MM.1S (cell line): ENCODE measurements around the gene FBXL7.

Experiments
- DNase-seq: peaks from one replicate; pipeline ENCODE4 v3.0.0-alpha.2; 2015
- H2AFZ ChIP-seq: fragments of 300-600 bp; sonication (generic); 2 replicates; pipeline ENCODE4 v1.6.0; 2016; ENCODE audit warnings: antibody characterized with exemption, low read length
- H3F3A ChIP-seq: fragments of 300-600 bp; sonication (generic); 2 replicates; pipeline ENCODE4 v1.6.1; 2016; ENCODE audit warnings: mild to moderate bottlenecking, antibody characterized with exemption, low read length, moderate library complexity, mixed read lengths; ENCODE audit not compliant: insufficient read depth
- H3K27ac ChIP-seq: fragments of 300-600 bp; sonication (generic); 2 replicates; pipeline ENCODE4 v1.5.1; 2016; ENCODE audit warnings: mild to moderate bottlenecking, low read length
- H3K27me3 ChIP-seq: fragments of 300-600 bp; sonication (generic); replicated peaks from 2 replicates; pipeline ENCODE4 v1.6.0; 2016; ENCODE audit warnings: low read length; ENCODE audit not compliant: insufficient read depth
- H3K36me3 ChIP-seq: fragments of 300-600 bp; sonication (generic); replicated peaks from 2 replicates; pipeline ENCODE4 v1.6.1; 2016; ENCODE audit warnings: mild to moderate bottlenecking, low read length, mixed read lengths; ENCODE audit not compliant: insufficient read depth
- H3K4me1 ChIP-seq: fragments of 300-600 bp; sonication (generic); 2 replicates; pipeline ENCODE4 v1.6.1; 2016; ENCODE audit warnings: low read length, mixed read lengths
- H3K4me2 ChIP-seq: fragments of 300-600 bp; sonication (generic); 2 replicates; pipeline ENCODE4 v1.6.0; 2016; ENCODE audit warnings: low read depth, low read length
- H3K4me3 ChIP-seq: fragments of 300-600 bp; sonication (generic); 2 replicates; pipeline ENCODE4 v1.5.1; 2016; ENCODE audit warnings: low read length, mixed read lengths
- H3K79me2 ChIP-seq: fragments of 300-600 bp; sonication (generic); 2 replicates; pipeline ENCODE4 v1.6.1; 2016; ENCODE audit warnings: mixed run types, low read length, mixed read lengths
- H3K9ac ChIP-seq: fragments of 300-600 bp; sonication (generic); 2 replicates; pipeline ENCODE4 v1.6.1; 2016; ENCODE audit warnings: low read length, mixed read lengths
- H3K9me2 ChIP-seq: fragments of 300-600 bp; sonication (generic); replicated peaks from 2 replicates; pipeline ENCODE4 v1.6.1; 2016; ENCODE audit warnings: mild to moderate bottlenecking, low read length, mixed read lengths; ENCODE audit not compliant: insufficient read depth
- H3K9me3 ChIP-seq: fragments of 300-600 bp; sonication (generic); replicated peaks from 2 replicates; pipeline ENCODE4 v1.6.1; 2016; ENCODE audit warnings: mild to moderate bottlenecking, low read length, mixed read lengths; ENCODE audit not compliant: insufficient read depth
- H4K20me1 ChIP-seq: fragments of 300-600 bp; sonication (generic); 2 replicates; pipeline ENCODE4 v1.6.1; 2016; ENCODE audit warnings: mild to moderate bottlenecking, low read length, moderate library complexity, mixed read lengths; ENCODE audit not compliant: insufficient read depth
- EZH2 ChIP-seq: fragments of 300-600 bp; sonication (generic); optimal IDR thresholded peaks from 2 replicates; pipeline ENCODE3; 2017; ENCODE audit warnings: low read depth, mild to moderate bottlenecking, antibody characterized with exemption, low read length, mixed read lengths
- EZH2phosphoT487 ChIP-seq: fragments of 300-600 bp; sonication (generic); IDR thresholded peaks from 2 replicates; pipeline ENCODE4 v1.6.1; 2018; ENCODE audit warnings: antibody characterized with exemption, low read length
- TF ChIP-seq, protein P1 (sequence below): fragments of 300-600 bp; sonication (generic); IDR thresholded peaks from 2 replicates; pipeline ENCODE4 v1.5.1; 2016; ENCODE audit warnings: antibody characterized with exemption, low read length, mixed read lengths

FBXL7 gene

DNA sequence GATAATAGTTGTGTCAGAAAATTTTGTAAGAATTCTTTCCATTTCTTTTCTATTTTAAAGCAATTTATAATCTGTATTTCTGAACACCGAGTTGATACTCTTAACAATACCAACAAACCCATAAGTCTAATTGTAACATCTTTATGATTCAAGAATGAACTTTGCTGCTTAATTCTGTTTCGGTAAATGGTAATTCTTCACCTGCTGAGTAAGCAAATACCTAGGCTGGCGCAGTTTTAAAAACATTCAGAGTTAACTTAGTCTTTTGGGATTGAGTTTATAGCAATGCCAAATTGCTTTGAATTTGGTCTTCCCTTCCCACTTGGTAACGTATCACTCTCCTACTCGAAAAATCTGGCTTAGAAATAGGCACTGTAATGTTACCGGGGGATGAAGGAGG is 456.6 kb downstream of the FBXL7 start:
- no peaks in the 10 kb centered on the region for H3K9me3 ChIP-seq
- H3K4me1 ChIP-seq: no peaks in the 10 kb centered on the region
- no peak overlapping the region for H3K4me2 ChIP-seq
- H3K36me3 ChIP-seq: no peaks in the 10 kb centered on the region
- H3F3A ChIP-seq: no peaks in the 10 kb centered on the region
- no peak for TF ChIP-seq EZH2phosphoT487
- TF ChIP-seq, protein P1, sequence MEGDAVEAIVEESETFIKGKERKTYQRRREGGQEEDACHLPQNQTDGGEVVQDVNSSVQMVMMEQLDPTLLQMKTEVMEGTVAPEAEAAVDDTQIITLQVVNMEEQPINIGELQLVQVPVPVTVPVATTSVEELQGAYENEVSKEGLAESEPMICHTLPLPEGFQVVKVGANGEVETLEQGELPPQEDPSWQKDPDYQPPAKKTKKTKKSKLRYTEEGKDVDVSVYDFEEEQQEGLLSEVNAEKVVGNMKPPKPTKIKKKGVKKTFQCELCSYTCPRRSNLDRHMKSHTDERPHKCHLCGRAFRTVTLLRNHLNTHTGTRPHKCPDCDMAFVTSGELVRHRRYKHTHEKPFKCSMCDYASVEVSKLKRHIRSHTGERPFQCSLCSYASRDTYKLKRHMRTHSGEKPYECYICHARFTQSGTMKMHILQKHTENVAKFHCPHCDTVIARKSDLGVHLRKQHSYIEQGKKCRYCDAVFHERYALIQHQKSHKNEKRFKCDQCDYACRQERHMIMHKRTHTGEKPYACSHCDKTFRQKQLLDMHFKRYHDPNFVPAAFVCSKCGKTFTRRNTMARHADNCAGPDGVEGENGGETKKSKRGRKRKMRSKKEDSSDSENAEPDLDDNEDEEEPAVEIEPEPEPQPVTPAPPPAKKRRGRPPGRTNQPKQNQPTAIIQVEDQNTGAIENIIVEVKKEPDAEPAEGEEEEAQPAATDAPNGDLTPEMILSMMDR: no peak
- no peak for TF ChIP-seq EZH2
- no peaks in the 10 kb centered on the region for H4K20me1 ChIP-seq
- no peak overlapping the region for H3K9ac ChIP-seq
- no peak overlapping the region for H2AFZ ChIP-seq
- H3K27ac ChIP-seq: no peak overlapping the region
- H3K4me3 ChIP-seq: no peak overlapping the region
- no peak for DNase-seq
- no peaks in the 10 kb centered on the region for H3K9me2 ChIP-seq
- no peaks in the 10 kb centered on the region for H3K27me3 ChIP-seq
- H3K79me2 ChIP-seq: no peaks in the 10 kb centered on the region

DNA sequence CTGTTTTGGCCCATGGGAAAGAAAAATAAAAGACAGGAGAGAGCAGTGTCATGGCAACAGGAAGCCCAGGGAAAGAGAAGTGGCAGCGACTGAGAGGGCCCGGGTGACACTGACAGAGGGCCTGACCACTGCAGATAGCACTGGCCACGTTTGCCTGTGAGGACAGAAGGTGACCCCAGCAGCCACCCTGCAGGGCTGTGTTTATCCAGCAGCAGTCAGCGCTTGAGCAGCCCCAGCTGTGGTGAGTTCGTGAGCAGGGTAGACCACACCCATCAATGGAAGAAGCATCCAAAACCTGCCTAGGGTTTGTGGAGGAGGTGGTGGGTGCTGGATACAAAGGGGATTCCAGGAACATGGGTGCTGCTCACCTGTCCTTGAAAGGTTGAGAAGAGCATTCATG is 457.1 kb downstream of the FBXL7 start:
- no peaks in the 10 kb centered on the region for H3K9me2 ChIP-seq
- H2AFZ ChIP-seq: no peak overlapping the region
- H3K27me3 ChIP-seq: no peaks in the 10 kb centered on the region
- no peak overlapping the region for H3K4me3 ChIP-seq
- no peaks in the 10 kb centered on the region for H3K9me3 ChIP-seq
- DNase-seq: no peak
- no peaks in the 10 kb centered on the region for H3K36me3 ChIP-seq
- no peaks in the 10 kb centered on the region for H4K20me1 ChIP-seq
- no peaks in the 10 kb centered on the region for H3K79me2 ChIP-seq
- H3K27ac ChIP-seq: no peak overlapping the region
- no peaks in the 10 kb centered on the region for H3F3A ChIP-seq
- no peak for TF ChIP-seq EZH2
- TF ChIP-seq, protein P1: no peak
- TF ChIP-seq EZH2phosphoT487: no peak
- H3K9ac ChIP-seq: no peak overlapping the region
- no peak overlapping the region for H3K4me2 ChIP-seq
- no peaks in the 10 kb centered on the region for H3K4me1 ChIP-seq

DNA sequence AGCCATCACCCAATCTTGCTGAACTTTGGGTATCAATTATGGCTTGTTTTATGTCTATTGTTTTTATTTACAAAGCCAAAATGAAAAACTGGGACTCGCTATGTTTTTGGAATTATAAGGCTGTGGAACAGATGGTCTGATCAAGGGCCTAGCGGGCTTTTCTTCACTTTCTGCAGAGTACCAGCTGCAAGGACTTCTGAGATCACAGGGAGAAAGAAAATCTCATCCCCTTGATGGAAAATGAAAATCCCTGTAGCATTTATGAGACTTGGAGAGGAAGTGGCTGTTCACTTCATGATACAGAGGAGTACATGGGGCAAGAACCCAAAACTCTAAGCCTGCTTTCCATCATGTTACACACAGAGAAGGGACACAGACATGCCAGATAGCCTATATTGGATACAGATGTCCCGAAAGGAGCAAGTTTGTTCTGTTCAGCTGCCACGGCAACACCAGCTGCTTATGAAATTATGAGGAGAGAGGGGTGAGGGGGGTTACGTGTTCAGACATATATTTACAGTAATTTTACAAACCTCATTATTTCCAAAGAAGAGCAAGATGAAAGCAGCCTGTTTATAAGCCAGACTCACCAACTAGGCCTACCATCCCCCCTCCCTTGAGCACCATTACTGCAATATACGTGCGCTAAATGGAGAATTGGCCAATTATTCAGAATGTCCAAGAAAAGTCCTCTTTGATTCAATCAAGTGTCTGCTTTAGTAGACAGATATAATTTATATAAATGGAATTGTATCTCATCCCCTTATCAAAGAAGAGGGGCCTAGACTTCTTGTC is 459.6 kb downstream of the FBXL7 start:
- Histone ChIP-seq H3K27ac (no peak overlapping the region), H3K9ac (no peak overlapping the region), H3K4me1 (no peaks in the 10 kb centered on the region), H3K9me2 (no peaks in the 10 kb centered on the region), H3K4me2 (no peak overlapping the region), H3K79me2 (no peaks in the 10 kb centered on the region), H4K20me1 (no peaks in the 10 kb centered on the region), H3K27me3 (no peaks in the 10 kb centered on the region), H3K9me3 (no peaks in the 10 kb centered on the region), H3K36me3 (no peaks in the 10 kb centered on the region), H2AFZ (no peak overlapping the region), H3F3A (no peaks in the 10 kb centered on the region), H3K4me3 (no peak overlapping the region)
- DNase-seq: no peak
- TF ChIP-seq EZH2 (no peak), EZH2phosphoT487 (no peak)

DNA sequence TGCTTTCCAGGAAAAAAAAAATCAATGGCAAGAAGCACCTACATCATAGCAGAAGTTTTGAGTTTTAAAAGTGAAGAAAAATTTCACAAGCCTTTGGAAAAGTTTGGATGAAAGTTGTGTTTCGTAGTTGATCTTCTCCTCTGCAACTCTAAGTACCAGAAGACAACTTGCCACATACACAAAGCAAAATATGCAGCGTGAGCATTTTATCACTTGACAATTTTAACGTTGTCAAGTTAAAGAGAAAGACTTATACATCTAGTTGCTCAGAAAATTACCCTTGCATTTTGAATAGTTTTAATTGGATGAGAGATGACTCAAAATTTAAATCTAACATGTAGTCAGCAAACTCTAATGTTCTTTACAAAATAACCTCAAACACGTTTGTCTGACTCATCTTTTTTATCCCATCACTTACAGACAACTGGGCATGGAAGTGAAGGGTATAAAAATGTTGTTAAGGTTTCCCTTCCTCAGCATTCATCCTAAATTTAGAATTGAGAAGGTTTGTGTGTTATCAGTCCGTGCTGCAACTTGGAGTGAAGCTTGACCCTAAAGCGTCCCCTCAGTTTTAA is 466.2 kb downstream of the FBXL7 start:
- Histone ChIP-seq H4K20me1 (no peaks in the 10 kb centered on the region), H3F3A (no peaks in the 10 kb centered on the region), H3K27me3 (no peaks in the 10 kb centered on the region), H3K27ac (no peak overlapping the region), H3K9me2 (no peaks in the 10 kb centered on the region), H3K4me2 (no peak overlapping the region), H2AFZ (no peak overlapping the region), H3K79me2 (no peaks in the 10 kb centered on the region), H3K4me3 (no peak overlapping the region), H3K4me1 (no peaks in the 10 kb centered on the region), H3K36me3 (no peaks in the 10 kb centered on the region), H3K9ac (no peak overlapping the region), H3K9me3 (no peaks in the 10 kb centered on the region)
- no peak for TF ChIP-seq EZH2
- TF ChIP-seq, protein P1: no peak
- no peak for TF ChIP-seq EZH2phosphoT487
- DNase-seq: no peak
